ENCODE results near the gene UBTD1.
A peak's percentile ranks its signal among the peaks of the same experiment; 100 is the strongest.

The UBTD1 gene

DNA sequence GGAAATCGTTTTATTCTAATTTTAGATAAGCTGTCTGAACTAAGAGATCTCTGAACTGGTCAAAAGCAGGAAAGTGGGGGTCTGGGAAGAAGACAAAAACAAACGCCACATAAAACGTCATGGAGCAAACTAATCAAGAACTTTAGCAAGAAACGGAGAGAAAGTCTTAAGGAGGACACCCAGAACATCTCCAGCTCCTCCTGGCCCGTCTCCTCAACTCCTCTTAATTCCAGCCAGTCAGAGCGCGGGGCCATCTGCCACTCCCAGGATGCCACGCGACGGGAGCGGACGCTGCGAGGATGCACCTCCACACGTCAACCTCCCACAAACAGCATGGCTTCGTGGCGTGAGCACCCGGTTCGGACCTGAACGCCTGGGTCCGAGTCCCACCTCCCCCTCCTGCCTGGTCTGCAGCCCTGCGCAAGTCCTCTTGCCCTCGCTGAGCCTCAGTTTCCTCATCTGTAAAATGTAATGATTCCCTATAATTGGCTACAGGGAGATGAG is 1.1 kb upstream of the UBTD1 start:
- ATAC-seq (ENCODE audit: low read depth): no peak
- Mint-ChIP-seq H3K9me3 (no peaks in the 10 kb centered on the region), H3K4me1 (peaks cover 14% of the 10 kb centered on the region)

DNA sequence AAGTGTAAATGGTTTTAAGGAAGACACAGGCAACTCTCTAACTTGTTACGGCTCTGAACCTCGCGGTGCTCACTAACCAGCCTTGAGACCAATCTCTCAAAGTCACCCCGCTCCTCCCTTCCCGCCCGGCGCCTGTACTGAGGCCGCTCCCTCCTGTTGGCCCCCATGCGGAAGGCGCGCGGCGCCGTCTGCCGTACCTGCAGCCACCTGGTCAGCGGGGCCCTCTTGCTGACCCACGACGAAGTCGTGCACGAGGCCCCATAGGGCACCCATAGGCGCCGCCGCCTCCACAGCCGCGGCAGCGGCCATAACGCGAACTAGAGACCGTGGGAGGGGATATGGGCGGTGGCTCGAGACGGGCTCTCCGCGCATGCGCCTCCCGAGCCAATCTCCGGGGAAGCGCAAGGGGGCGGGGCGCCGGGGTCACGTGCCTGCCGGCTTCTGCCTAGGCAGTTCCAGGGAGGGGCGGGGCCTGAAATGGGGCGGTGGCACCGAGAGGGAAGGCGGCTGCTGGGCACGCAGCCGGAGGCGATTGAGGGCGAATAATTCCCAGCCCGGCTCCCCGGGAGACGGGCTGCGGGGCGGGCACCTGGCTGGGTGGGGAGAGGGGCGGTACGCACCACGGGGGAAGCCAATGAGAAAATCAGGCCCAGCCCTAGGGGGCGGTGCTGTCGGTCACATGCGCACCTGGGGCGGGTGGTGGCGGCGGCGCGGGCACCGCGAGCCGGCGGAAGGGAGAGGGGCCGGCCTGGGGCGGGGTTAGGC is 466 bp upstream of the UBTD1 start, which contains the start of gene MMS19:
Gene MMS19, minus strand, starts transcription at position 347 of the 765 bp plus-strand sequence. Its CDS starts 38 bp downstream, at position 309.
- H3K4me1 Mint-ChIP-seq: peaks cover 14% of the 10 kb centered on the region
- H3K4me3 Mint-ChIP-seq: peak within 1 kb of the TSS; percentile 97
- peaks cover 10% of the 10 kb centered on the region for H3K27me3 Mint-ChIP-seq
- H3K36me3 Mint-ChIP-seq: no peaks in the 10 kb centered on the region
- ATAC-seq (ENCODE audit: low read depth): peak; percentile 83
- H3K9me3 Mint-ChIP-seq: no peaks in the 10 kb centered on the region
- peak within 1 kb of the TSS; percentile 88 for H3K27ac Mint-ChIP-seq
- peak; percentile 99 to 100 for DNase-seq (ENCODE audit: low spot score in 2 of 2)

More for the DNA sequence above, 1.1 kb upstream of the UBTD1 start:
- peak overlapping the region; percentile 97 for H3K4me3 Mint-ChIP-seq
- peaks cover 10% of the 10 kb centered on the region for H3K27me3 Mint-ChIP-seq
- DNase-seq (ENCODE audit: low spot score in 2 of 2): peak; percentile 11 to 26
- no peaks in the 10 kb centered on the region for H3K36me3 Mint-ChIP-seq
- peak overlapping the region; percentile 88 for H3K27ac Mint-ChIP-seq

DNA sequence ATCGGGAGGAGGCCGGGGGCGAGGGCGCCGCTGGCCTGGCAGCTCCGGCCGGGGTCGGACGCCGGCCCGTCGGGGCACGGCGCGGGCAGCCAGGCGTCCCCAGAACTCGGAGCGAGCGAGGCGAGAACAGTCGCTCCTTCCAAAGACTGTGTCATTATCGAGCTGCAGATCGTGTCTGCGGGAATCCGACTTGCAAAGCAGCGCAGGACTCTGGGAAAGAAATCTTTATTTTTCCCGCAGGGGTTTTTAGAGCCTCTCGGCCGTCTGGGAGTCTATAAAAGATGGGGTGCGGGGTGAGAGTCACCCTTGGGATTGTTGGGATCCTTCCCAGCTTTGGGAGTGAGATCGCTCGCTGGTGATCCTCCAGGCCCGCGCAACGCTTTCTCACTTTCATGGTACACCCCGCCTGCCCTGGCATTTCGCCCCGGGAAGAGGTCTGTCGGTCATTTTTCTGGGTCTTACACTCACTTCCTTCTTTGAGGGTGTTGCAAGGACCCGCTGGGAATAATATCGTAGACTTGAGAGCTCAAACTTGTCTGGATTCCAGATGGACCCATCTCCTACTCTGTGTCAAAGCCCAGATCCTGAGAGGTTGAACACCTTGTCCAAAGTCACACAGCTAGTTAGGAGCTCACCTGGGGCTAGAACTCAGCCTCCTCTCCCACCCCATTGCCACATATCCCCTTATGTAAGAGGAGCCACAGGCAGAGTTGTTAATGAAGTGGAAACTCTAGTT is 1.0 kb downstream of the UBTD1 start:
- peak overlapping the region; percentile 68 for H3K4me3 Mint-ChIP-seq
- peak in 1 of 2 donors; percentile 28 for DNase-seq (ENCODE audit: low spot score in 2 of 2)
- H3K9me3 Mint-ChIP-seq: no peaks in the 10 kb centered on the region
- no peaks in the 10 kb centered on the region for H3K36me3 Mint-ChIP-seq
- no peak overlapping the region for H3K27ac Mint-ChIP-seq
- peaks cover 10% of the 10 kb centered on the region for H3K27me3 Mint-ChIP-seq
- no peak for ATAC-seq (ENCODE audit: low read depth)
- H3K4me1 Mint-ChIP-seq: peaks cover 13% of the 10 kb centered on the region

DNA sequence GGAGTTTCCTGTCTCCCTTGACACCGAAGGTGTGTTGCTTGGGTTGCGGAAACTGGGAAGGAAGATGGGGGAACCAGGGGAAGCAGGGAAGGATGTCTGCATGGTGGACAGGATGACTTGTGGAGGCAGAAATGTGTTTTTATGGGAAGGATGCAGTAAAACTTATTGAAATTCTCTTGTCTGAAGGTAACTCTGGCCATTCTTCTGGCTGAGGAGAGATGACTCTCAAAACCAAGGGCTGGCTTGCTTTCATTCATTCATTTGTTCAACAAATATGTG is 1.5 kb downstream of the UBTD1 start:
- no peaks in the 10 kb centered on the region for H3K36me3 Mint-ChIP-seq
- H3K27ac Mint-ChIP-seq: no peak overlapping the region
- H3K9me3 Mint-ChIP-seq: no peaks in the 10 kb centered on the region
- no peak overlapping the region for H3K4me3 Mint-ChIP-seq
- H3K4me1 Mint-ChIP-seq: peaks cover 10% of the 10 kb centered on the region
- ATAC-seq (ENCODE audit: low read depth) (no peak), DNase-seq (ENCODE audit: low spot score in 2 of 2) (no peak)
- peaks cover 10% of the 10 kb centered on the region for H3K27me3 Mint-ChIP-seq

DNA sequence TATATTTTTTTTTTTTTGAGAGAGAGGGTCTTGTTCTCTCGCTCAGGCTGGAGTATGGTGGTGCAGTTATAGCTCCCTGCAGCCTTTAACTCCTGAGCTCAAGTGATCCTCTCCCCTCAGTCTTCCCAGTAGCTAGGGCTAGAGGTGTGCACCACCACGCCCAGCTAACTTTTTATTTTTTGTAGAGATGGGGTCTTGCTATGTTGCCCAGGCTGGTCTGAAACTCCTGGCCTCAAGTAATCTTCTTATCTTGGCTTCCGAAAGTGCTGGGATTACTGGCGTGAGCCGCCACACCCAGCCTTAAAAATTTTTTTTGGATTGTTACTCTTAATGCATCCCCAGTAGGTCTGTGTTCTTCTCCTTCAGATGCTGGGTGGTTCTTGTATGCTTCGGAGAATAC is 4.2 kb downstream of the UBTD1 start:
- Mint-ChIP-seq H3K9me3 (no peaks in the 10 kb centered on the region), H3K27me3 (peaks cover 10% of the 10 kb centered on the region), H3K36me3 (no peaks in the 10 kb centered on the region), H3K27ac (no peak overlapping the region), H3K4me1 (peaks cover 5% of the 10 kb centered on the region), H3K4me3 (no peak overlapping the region)
- ATAC-seq (ENCODE audit: low read depth) (no peak), DNase-seq (ENCODE audit: low spot score in 2 of 2) (no peak)

DNA sequence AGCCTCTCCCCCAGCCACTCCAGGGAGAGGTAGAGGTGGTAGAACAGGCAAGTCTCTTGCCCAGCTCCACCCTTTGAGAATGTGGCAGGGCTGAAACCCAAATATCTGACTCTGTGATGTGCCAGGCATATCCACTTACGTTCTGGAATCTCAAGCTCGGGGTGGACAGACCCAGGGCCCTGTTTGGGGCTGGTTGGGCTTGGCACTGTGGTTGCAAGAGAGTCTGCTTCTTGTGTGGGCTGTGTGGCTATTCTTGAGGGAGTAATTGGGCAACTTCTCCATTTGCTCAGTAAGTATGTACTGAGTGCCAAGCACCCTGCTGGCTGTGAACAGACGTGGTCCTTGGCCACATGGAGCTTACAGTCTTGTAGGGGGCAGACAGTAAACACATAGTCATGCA is 4.7 kb downstream of the UBTD1 start:
- Mint-ChIP-seq H3K27me3 (peaks cover 10% of the 10 kb centered on the region), H3K27ac (no peak overlapping the region), H3K9me3 (no peaks in the 10 kb centered on the region), H3K4me1 (peaks cover 5% of the 10 kb centered on the region), H3K36me3 (no peaks in the 10 kb centered on the region), H3K4me3 (no peak overlapping the region)
- ATAC-seq (ENCODE audit: low read depth) (no peak), DNase-seq (ENCODE audit: low spot score in 2 of 2) (no peak)

DNA sequence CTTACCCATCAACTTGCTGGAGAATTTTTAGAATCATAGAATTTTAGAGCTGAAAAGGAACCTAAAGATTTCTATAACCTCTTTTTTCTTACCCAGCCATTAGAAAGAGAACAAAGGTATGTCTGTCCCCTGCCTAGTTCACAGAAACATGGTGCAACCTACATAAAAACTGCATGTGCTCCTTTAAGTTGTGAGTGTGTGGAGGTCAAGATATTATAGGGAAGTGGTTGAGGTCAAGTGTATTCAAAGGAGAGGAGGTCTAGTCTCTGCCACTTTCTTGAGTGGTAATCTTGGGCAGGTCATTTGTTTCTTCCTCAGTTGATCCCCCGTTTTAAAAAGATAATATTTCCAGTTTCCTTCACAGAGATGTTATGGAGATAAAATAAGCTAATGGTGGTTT is 6.4 kb downstream of the UBTD1 start:
- H3K27me3 Mint-ChIP-seq: peaks cover 10% of the 10 kb centered on the region
- no peak overlapping the region for H3K4me3 Mint-ChIP-seq
- peaks cover 5% of the 10 kb centered on the region for H3K4me1 Mint-ChIP-seq
- H3K27ac Mint-ChIP-seq: no peak overlapping the region
- no peaks in the 10 kb centered on the region for H3K9me3 Mint-ChIP-seq
- DNase-seq (ENCODE audit: low spot score in 2 of 2) (no peak), ATAC-seq (ENCODE audit: low read depth) (no peak)
- H3K36me3 Mint-ChIP-seq: no peaks in the 10 kb centered on the region

DNA sequence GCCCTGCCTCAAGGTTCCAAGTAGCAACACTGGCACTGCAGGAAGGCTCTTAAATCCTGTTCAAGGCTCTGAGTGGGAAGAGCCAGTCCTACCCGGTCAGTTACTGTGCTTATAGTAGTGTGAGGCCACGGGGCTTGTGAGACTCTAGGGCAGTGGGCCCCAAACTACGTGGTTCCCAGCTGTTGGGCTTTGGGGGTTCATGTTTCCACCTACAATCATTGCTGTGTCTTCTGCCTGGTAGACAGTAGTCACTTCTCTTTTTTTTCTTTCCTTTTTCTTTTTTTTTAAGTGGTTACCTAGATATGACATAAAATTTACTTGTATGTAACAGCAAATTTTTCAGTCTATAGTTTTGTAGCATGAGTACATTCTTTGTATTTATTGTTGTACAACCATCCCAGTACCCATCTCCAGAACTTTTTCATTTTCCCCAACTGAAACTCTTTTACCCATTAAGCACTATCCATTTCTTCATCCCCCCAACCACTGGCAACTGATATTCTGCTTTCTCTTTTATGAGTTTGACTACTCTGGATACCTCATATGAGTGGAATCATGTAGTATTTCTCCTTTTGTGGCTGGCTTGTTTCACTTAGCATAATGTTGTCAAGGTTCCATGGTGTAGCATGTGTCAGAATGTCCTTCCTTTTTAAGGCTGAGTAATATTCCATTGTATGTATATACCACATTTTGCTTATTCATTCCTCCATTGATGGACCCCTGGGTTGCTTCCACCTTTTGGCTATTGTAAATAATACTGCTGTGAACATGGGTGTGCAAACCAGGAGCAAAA is 7.7 kb downstream of the UBTD1 start:
- H3K36me3 Mint-ChIP-seq: no peaks in the 10 kb centered on the region
- peaks cover 5% of the 10 kb centered on the region for H3K4me1 Mint-ChIP-seq
- H3K27me3 Mint-ChIP-seq: peaks cover 4% of the 10 kb centered on the region
- H3K9me3 Mint-ChIP-seq: no peaks in the 10 kb centered on the region
- ATAC-seq (ENCODE audit: low read depth): peak; percentile 74
- no peak overlapping the region for H3K4me3 Mint-ChIP-seq
- no peak overlapping the region for H3K27ac Mint-ChIP-seq
- no peak for DNase-seq (ENCODE audit: low spot score in 2 of 2)

DNA sequence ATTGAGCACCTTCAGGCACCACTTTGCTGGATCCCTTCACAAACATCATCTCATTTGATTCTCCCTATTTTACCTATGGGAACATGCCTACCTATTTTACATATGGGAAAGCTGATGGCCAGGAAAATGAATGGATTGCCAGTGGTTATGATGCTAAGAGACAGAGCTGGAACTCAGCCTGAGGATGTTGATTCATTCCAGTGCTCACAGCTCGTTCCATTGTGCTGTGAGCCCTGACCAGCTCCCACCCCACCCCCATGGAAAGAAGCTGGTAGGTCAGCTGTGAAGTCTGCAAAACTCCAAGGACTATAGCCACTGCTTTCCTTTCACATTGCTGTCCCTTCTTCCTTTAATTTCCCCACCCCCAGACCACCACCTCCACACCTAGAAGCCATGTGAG is 9.6 kb downstream of the UBTD1 start:
- Mint-ChIP-seq H3K4me1 (peaks cover 8% of the 10 kb centered on the region), H3K9me3 (no peaks in the 10 kb centered on the region), H3K27ac (no peak overlapping the region), H3K27me3 (peaks cover 2% of the 10 kb centered on the region), H3K36me3 (no peaks in the 10 kb centered on the region), H3K4me3 (no peak overlapping the region)
- ATAC-seq (ENCODE audit: low read depth) (no peak), DNase-seq (ENCODE audit: low spot score in 2 of 2) (no peak)

DNA sequence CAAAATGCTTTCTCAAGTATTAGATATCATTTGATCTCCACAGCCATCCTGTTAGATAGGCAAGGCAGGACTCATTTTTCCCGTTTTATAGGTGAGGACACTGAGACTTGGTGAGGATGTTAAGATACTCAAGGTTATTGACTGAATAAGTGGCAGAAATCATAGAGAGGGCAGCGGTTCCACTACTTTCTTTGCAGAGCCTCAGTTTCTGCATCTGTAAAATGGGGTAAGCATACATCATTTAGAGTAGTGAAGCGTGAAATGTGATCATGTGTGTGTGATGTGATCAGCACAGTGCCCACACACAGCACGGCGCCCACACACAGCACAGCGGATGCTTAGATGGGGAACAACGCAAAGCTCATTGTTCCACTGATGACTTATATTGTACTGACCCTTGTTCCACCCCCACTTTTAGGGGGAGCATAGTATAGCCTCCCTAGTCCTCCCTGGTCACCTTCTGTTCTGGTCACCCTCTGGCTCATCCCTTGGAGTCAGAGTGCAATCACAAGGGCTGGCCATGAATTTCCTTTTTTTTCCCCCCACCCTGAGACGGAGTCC is 10.5 kb downstream of the UBTD1 start:
- Mint-ChIP-seq H3K27me3 (peaks cover 3% of the 10 kb centered on the region), H3K9me3 (no peaks in the 10 kb centered on the region), H3K4me3 (no peak overlapping the region), H3K27ac (no peak overlapping the region), H3K4me1 (peaks cover 8% of the 10 kb centered on the region), H3K36me3 (no peaks in the 10 kb centered on the region)
- no peak for ATAC-seq (ENCODE audit: low read depth)
- DNase-seq (ENCODE audit: low spot score in 2 of 2): no peak

DNA sequence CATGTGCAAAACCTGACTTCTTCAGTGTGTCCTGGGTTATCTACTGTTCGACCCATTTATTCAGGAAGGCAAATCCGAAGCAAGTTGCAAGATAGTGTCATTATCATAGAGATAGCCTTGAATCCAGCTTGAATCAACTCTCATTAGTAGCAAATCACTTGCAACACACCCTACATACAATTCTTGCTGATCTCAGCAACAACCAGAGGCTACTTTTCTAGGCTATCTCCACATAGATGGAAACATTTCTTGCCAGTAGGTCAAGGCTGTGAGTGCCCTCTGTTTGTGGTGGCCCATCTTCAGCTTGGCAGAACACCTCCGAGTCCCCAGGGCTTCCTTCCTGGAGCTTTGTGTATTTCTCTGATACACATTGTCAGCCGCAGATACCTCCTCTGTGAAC is 12.0 kb downstream of the UBTD1 start:
- Mint-ChIP-seq H3K4me3 (no peak overlapping the region), H3K9me3 (no peaks in the 10 kb centered on the region), H3K4me1 (peaks cover 8% of the 10 kb centered on the region), H3K27me3 (peaks cover 5% of the 10 kb centered on the region), H3K27ac (no peak overlapping the region), H3K36me3 (no peaks in the 10 kb centered on the region)
- DNase-seq (ENCODE audit: low spot score in 2 of 2): no peak
- ATAC-seq (ENCODE audit: low read depth): no peak

DNA sequence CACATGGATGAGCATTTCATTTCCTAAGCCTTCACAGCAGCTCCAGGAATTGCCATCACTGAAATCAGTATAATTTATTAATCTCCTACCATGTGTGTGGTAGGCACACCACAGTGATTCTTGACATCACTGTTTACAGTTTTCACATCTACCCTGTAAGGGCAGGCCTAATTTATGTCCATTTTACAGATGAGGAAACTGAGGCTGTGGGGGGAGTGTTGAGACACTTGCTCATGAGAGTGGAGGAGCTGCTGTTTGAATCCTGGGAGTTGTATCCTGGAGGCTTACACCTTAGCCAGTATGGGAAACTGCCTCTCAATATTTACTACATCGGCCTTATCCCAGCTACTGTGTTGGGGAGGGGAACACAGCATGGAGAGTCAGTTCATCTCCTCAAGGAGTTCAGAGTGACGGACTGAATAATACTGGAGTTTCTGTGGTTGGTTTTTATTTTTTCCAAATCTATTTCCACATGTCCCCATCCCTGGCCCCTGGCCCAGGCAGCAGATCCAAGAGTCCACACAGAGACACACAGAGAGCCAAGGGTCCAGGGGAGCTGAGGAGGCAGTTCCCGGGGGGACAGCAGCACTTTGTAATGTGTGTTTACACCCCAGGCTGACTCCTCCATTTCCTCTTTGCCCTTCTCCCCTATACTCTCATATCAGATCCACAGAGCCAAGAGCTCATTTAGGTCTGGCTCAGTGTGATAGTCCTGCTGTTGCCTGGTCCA is 13.2 kb downstream of the UBTD1 start:
- Mint-ChIP-seq H3K4me3 (no peak overlapping the region), H3K9me3 (no peaks in the 10 kb centered on the region), H3K36me3 (no peaks in the 10 kb centered on the region), H3K4me1 (peaks cover 4% of the 10 kb centered on the region), H3K27me3 (peaks cover 7% of the 10 kb centered on the region), H3K27ac (no peak overlapping the region)
- DNase-seq (ENCODE audit: low spot score in 2 of 2) (no peak), ATAC-seq (ENCODE audit: low read depth) (no peak)

DNA sequence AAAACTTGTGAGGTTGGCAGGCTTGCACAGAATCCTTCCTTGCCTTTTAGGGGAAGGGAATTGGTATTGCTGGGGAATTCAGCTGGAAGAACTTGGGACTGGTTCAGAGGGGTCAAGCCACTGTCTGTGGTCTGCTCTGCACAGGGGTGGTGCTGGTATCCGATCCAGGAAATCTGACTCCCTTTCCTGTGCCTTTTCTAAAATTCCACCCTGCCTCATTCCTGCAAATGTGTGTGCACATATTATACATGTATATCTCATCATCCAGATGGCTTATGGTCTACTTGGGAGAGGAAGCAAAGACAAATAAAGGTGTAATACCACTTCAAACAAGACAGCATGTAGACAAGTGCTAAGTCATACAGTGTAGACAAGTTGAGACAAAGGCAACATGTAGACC is 14.3 kb downstream of the UBTD1 start:
- Mint-ChIP-seq H3K9me3 (no peaks in the 10 kb centered on the region), H3K4me3 (no peak overlapping the region), H3K27ac (no peak overlapping the region), H3K4me1 (peaks cover 7% of the 10 kb centered on the region), H3K27me3 (peaks cover 10% of the 10 kb centered on the region), H3K36me3 (no peaks in the 10 kb centered on the region)
- ATAC-seq (ENCODE audit: low read depth) (no peak), DNase-seq (ENCODE audit: low spot score in 2 of 2) (no peak)

Measured in memory B cell (primary cell).